K562 treated with DMSO at 1 percent for 4 hours (cell line): ENCODE data around the gene COA4. TPM values are rescaled to one million over a fixed set of nuclear protein-coding genes. Genes with fewer than 3 reads are reported as not detected.

Experiments used
- total RNA-seq: library from RNA; unstranded; fragments of 300-600 nt; gene quantifications from 2 replicates; pipeline ENCODE4 v1.2.3, GENCODE V29; 2022; ENCODE audit not compliant: insufficient read depth

Gene COA4
- 63.2 and 78.8 TPM in 2 replicates for total RNA-seq

DNA sequence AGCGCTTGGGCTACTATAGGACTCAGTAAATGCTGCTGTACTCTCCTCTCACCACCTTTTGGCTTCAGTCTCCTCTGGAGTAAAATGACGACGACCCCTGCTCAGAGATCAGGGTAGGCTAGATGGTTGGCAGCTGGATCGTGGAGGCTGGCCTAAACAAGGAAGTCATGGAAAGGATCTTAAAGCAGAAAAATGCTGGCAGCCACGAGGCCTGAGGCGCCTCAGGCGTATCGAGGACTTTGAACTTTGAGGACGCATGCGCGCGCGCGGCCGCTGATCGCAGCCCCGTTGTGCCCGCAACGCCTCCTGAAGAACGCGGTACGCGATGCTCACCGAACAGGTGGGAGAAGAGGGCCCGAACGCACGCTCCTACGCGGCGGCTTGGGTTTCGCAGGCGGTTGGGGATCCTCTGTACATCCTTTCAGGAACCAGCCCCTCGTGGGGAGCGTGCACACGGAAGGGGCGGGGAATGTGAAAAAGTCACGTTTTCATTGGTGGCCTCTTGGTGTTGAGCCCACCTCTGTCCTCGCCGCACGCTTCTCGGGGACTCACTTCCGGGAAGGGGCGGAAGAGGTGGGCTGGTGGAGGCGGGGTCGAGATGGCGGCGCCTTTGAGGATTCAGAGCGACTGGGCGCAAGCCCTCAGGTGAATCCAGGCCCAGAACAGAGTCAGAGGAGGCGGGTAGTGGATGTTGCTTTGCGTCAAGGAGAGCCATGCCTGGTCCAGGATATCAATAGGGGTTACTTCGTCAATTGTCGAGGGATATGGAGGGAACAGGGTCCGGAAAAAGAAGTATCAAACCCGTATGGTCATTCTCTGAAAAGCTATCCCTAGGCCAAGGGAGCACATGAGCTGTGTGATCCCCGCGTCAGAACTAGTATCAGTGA is at the start of gene COA4, which contains the start of gene PAAF1:
Gene COA4 (minus strand): TSS at position 423 of the 887 bp plus-strand sequence. CDS start 3,468 bp downstream, outside the sequence.
Gene PAAF1 (plus strand): TSS at position 576 of the 887 bp plus-strand sequence. CDS start 23 bp downstream, at position 599.

Other genes starting within 250 kb of the COA4 start
- gene PLEKHB1, start 230.3 kb downstream of the COA4 start, total RNA-seq: not detected in 2 replicates
- gene RAB6A, start 115.8 kb downstream of the COA4 start, total RNA-seq: 76.7 and 78.8 TPM in 2 replicates
- 63.9 and 88.5 TPM in 2 replicates for gene MRPL48, start 89.0 kb downstream of the COA4 start, total RNA-seq
- gene PAAF1, start 153 bp upstream of the COA4 start, total RNA-seq: 14.5 and 18.6 TPM in 2 replicates
- gene DNAJB13, start 74.2 kb upstream of the COA4 start, total RNA-seq: not detected in 2 replicates
- 67.6 and 95.4 TPM in 2 replicates for gene UCP2, start 106.0 kb upstream of the COA4 start, total RNA-seq
- gene UCP3, start 132.2 kb upstream of the COA4 start, total RNA-seq: 4.9 TPM in 1 of 2 replicates, not detected in the other